ENCODE data around the gene TUBB2A. TPM values are rescaled to one million over a fixed set of nuclear protein-coding genes. Genes with fewer than 3 reads are reported as not detected.

Gene TUBB2A
- total and polyA plus RNA-seq, 2 of the 8 experiments (the other 6 are each of a cell fraction or from before 2014, with no cell fraction given) = 315 to 330 TPM

GRCh38 chr6:3139090-3139903 is 18.0 kb downstream of the TUBB2A start:
- Histone ChIP-seq H2AFZ (ENCODE audit: low read length) (no peak overlapping the region), H3K23me2 (ENCODE audit: low read depth, low read length) (no peaks in the 10 kb centered on the region), H3K4me1 (replicated peaks in 1 of 4; ENCODE audit: control insufficient read depth in 3 of 4, insufficient read depth in 4 of 4, low read length in 3 of 4) (peaks cover 0 to 7% (median 3%) of the 10 kb centered on the region in 4 experiments; a peak in 5 of 7 replicates), H3K79me1 (ENCODE audit: low read depth, low read length) (no peaks in the 10 kb centered on the region), H2AK5ac (ENCODE audit: low read depth, low read length) (no peak overlapping the region), H3K79me2 (ENCODE audit: control insufficient read depth in 1 of 2, insufficient read depth in 2 of 2, low read length in 2 of 2) (no peaks in the 10 kb centered on the region), H3K4me2 (ENCODE audit: insufficient read depth in 1 of 2, low read depth in 2 of 2, low read length in 2 of 2) (no peak overlapping the region), H4K8ac (ENCODE audit: extremely low read depth, insufficient read depth, low read length) (no peak overlapping the region), H3K9ac (replicated peaks in 1 of 4; ENCODE audit: extremely low read depth in 1 of 4, low read depth in 3 of 4, low read length in 3 of 4) (no peak overlapping the region), H3K56ac (replicated peaks; ENCODE audit: insufficient read length, low read depth, low read length) (no peak overlapping the region), H3K14ac (ENCODE audit: insufficient read length) (no peak overlapping the region), H2BK15ac (ENCODE audit: low read length) (no peak overlapping the region), H4K5ac (ENCODE audit: insufficient read length, low read depth, low read length) (no peak overlapping the region), H4K91ac (replicated peaks; ENCODE audit: insufficient read length, low read length) (no peak overlapping the region), H3K9me3 (ENCODE audit: insufficient read depth in 2 of 2, low read depth in 1 of 2, low read length in 1 of 2) (no peaks in the 10 kb centered on the region), H3K27me3 (replicated peaks in 1 of 4; ENCODE audit: control insufficient read depth in 3 of 4, extremely low read depth in 1 of 4, insufficient read depth in 3 of 4, low read length in 3 of 4) (no peaks in the 10 kb centered on the region), H2BK5ac (ENCODE audit: low read depth, low read length) (no peak overlapping the region), H3K4me3 (ENCODE audit: extremely low read depth in 1 of 4, insufficient read depth in 2 of 4, low read depth in 3 of 4, low read length in 4 of 4) (no peak overlapping the region), H3K27ac (ENCODE audit: low read depth, low read length) (no peak overlapping the region), H3K4ac (replicated peaks; ENCODE audit: insufficient read length, low read depth, low read length) (no peak overlapping the region), H2BK12ac (ENCODE audit: low read depth, low read length) (no peak overlapping the region), H4K20me1 (replicated peaks in 1 of 2; ENCODE audit: control insufficient read depth in 1 of 2, insufficient read depth in 2 of 2, low read length in 2 of 2) (no peaks in the 10 kb centered on the region), H2BK120ac (replicated peaks; ENCODE audit: low read depth, low read length) (no peak overlapping the region), H3K23ac (ENCODE audit: insufficient read length) (no peak overlapping the region), H2BK20ac (ENCODE audit: low read length) (no peak overlapping the region), H3K36me3 (ENCODE audit: control insufficient read depth in 2 of 4, insufficient read depth in 4 of 4, low read length in 3 of 4) (peaks cover 13 to 58% (median 39%) of the 10 kb centered on the region in 4 experiments), H3K18ac (ENCODE audit: extremely low read depth, low read length) (no peak overlapping the region)
- WGBS, 2 experiments (ENCODE audit: extremely low coverage in 1 of 2, insufficient coverage in 1 of 2, insufficient read length in 1 of 2, insufficient replicate concordance in 2 of 2, low coverage in 1 of 2, low lambda C conversion rate in 2 of 2, missing lambda C conversion rate in 1 of 2) = 91% methylated on average over 14 of the region's 14 CpGs; no CpG with 5 or more reads in 1 of the 2 experiments
- TF ChIP-seq SIX5 (IDR thresholded peaks at IDR 0.05; ENCODE audit: low read depth, low read length) = no peak
- no peak for TF ChIP-seq CBX8 (IDR thresholded peaks at IDR 0.05; ENCODE audit: borderline replicate concordance, low read depth, low read length)
- no peak for TF ChIP-seq GTF2F1 (IDR thresholded peaks at IDR 0.05; ENCODE audit: borderline replicate concordance, low read depth, low read length)
- TF ChIP-seq MAX (IDR thresholded peaks at IDR 0.05) = no peak
- CTCF ChIA-PET (ENCODE audit: partially characterized antibody) = interaction anchor here (0.8 to 1.9 kb wide), 6 partner anchors 10 to 109 kb away, joined by 3 to 11 read pairs (median 6); no protein-coding TSS in a partner anchor
- no peak for DNase-seq (ENCODE audit: low read depth in 1 of 2, low spot score in 2 of 2)
- POLR2A ChIA-PET (ENCODE audit: partially characterized antibody) = interaction anchor here (0.6 to 7.3 kb wide), 8 partner anchors 8 to 191 kb away, joined by 3 to 56 read pairs (median 6); partner anchors contain the start of gene TUBB2A
- no peak for FAIRE-seq
